ENCODE results near the gene DOCK2.

DNA sequence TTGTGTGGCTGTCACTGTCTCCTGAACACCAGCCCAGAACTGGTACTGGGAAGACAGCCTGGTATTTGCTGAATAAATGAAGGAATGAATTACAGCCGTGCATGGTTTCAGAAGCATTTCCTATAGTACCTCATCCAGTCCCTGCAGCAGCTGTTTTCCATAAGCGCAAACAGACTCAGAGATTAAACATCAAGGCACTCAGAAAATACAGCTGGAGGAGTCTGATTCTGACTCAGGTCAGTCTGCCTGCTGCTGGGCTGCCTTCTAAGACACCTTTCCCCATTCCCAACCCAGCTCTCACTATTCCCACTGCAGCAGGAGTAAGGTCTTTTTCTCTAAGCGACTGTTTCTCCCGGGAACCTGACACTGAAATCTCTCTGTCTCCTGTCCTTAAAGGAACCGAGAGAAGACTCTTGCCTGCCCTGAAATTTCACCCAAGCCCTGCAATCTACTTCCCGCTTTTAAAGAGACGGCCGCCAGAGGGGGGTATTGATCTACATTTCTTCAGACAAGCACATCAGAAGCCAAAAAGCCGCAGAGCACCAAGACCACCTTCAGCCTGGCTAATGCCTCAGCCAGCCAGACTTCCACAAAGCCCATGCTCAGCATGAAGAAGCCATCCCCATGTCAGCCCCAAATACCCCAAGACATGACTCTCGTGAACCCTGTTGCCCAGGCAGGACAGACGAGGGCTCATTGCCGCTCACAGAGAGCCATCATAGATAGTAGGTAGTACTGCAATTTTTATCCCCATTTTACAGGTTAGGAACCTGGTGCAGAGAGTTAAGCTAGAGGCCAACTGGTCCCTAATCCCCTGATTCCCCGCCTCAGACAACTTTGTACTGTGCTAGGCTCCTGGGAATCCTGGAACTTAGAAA, 463.2 kb downstream of the DOCK2 start:
- TF ChIP-seq ZBTB7A (tag by site-specific recombination; IDR thresholded peaks at IDR 0.05; ENCODE audit: low read depth) (no peak), ZNF830 (tag by site-specific recombination; IDR thresholded peaks at IDR 0.05; ENCODE audit: low read depth) (no peak), ZNF239 (tag by site-specific recombination; IDR thresholded peaks at IDR 0.05) (no peak), ZNF785 (tag by site-specific recombination; IDR thresholded peaks at IDR 0.05) (no peak), ZNF24 (tag by site-specific recombination; IDR thresholded peaks at IDR 0.05) (no peak), ZNF623 (tag by site-specific recombination; IDR thresholded peaks at IDR 0.05) (no peak), SP2 (tag by site-specific recombination; IDR thresholded peaks at IDR 0.05) (no peak)
- TF ChIP-seq, protein P1, sequence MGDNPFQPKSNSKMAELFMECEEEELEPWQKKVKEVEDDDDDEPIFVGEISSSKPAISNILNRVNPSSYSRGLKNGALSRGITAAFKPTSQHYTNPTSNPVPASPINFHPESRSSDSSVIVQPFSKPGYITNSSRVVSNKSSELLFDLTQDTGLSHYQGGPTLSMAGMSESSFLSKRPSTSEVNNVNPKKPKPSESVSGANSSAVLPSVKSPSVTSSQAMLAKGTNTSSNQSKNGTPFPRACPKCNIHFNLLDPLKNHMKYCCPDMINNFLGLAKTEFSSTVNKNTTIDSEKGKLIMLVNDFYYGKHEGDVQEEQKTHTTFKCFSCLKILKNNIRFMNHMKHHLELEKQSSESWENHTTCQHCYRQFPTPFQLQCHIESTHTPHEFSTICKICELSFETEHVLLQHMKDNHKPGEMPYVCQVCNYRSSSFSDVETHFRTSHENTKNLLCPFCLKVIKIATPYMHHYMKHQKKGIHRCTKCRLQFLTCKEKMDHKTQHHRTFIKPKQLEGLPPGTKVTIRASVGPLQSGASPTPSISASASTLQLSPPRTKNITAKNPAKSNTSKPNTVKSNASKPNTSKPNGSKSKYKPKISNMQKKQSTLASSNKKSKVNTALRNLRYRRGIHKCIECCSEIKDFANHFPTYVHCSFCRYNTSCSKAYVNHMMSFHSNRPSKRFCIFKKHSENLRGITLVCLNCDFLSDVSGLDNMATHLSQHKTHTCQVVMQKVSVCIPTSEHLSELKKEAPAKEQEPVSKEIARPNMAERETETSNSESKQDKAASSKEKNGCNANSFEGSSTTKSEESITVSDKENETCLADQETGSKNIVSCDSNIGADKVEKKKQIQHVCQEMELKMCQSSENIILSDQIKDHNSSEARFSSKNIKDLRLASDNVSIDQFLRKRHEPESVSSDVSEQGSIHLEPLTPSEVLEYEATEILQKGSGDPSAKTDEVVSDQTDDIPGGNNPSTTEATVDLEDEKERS (tag by site-specific recombination; IDR thresholded peaks at IDR 0.05): no peak
- TF ChIP-seq, protein P2, sequence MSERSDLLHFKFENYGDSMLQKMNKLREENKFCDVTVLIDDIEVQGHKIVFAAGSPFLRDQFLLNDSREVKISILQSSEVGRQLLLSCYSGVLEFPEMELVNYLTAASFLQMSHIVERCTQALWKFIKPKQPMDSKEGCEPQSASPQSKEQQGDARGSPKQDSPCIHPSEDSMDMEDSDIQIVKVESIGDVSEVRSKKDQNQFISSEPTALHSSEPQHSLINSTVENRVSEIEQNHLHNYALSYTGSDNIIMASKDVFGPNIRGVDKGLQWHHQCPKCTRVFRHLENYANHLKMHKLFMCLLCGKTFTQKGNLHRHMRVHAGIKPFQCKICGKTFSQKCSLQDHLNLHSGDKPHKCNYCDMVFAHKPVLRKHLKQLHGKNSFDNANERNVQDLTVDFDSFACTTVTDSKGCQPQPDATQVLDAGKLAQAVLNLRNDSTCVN (tag by site-specific recombination; optimal IDR thresholded peaks at IDR 0.05): no peak
- TF ChIP-seq, protein P3, sequence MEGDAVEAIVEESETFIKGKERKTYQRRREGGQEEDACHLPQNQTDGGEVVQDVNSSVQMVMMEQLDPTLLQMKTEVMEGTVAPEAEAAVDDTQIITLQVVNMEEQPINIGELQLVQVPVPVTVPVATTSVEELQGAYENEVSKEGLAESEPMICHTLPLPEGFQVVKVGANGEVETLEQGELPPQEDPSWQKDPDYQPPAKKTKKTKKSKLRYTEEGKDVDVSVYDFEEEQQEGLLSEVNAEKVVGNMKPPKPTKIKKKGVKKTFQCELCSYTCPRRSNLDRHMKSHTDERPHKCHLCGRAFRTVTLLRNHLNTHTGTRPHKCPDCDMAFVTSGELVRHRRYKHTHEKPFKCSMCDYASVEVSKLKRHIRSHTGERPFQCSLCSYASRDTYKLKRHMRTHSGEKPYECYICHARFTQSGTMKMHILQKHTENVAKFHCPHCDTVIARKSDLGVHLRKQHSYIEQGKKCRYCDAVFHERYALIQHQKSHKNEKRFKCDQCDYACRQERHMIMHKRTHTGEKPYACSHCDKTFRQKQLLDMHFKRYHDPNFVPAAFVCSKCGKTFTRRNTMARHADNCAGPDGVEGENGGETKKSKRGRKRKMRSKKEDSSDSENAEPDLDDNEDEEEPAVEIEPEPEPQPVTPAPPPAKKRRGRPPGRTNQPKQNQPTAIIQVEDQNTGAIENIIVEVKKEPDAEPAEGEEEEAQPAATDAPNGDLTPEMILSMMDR (tag by site-specific recombination; IDR thresholded peaks at IDR 0.05): peak; percentile 62
- TF ChIP-seq, protein P4, sequence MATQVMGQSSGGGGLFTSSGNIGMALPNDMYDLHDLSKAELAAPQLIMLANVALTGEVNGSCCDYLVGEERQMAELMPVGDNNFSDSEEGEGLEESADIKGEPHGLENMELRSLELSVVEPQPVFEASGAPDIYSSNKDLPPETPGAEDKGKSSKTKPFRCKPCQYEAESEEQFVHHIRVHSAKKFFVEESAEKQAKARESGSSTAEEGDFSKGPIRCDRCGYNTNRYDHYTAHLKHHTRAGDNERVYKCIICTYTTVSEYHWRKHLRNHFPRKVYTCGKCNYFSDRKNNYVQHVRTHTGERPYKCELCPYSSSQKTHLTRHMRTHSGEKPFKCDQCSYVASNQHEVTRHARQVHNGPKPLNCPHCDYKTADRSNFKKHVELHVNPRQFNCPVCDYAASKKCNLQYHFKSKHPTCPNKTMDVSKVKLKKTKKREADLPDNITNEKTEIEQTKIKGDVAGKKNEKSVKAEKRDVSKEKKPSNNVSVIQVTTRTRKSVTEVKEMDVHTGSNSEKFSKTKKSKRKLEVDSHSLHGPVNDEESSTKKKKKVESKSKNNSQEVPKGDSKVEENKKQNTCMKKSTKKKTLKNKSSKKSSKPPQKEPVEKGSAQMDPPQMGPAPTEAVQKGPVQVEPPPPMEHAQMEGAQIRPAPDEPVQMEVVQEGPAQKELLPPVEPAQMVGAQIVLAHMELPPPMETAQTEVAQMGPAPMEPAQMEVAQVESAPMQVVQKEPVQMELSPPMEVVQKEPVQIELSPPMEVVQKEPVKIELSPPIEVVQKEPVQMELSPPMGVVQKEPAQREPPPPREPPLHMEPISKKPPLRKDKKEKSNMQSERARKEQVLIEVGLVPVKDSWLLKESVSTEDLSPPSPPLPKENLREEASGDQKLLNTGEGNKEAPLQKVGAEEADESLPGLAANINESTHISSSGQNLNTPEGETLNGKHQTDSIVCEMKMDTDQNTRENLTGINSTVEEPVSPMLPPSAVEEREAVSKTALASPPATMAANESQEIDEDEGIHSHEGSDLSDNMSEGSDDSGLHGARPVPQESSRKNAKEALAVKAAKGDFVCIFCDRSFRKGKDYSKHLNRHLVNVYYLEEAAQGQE (tag by site-specific recombination; IDR thresholded peaks at IDR 0.05): no peak

Data from HEK293 (cell line).